CD14-positive monocyte (primary cell): ENCODE data around the gene OR2Z1. TPM values are rescaled to one million over a fixed set of nuclear protein-coding genes. Genes with fewer than 3 reads are reported as not detected.

Source experiments
- DNase-seq, 3 donors: peaks; one replicate each; pipeline ENCODE4 v3.0.0-alpha.2; 2011 to 2022
- H2AFZ ChIP-seq: 2 replicates; pipeline ENCODE4 v1.6.0; 2012; ENCODE audit warnings: mild to moderate bottlenecking, low read depth, low read length, inconsistent platforms; ENCODE audit not compliant: insufficient read depth, poor library complexity, severe bottlenecking
- H3K27ac ChIP-seq, 2 donors: 1 replicate in 1 of 2; 2 replicates in 1 of 2; pipeline ENCODE4 v1.5.1; 2012 to 2013; ENCODE audit warnings: low read length in 2 of 2, control low read depth in 1 of 2, inconsistent platforms in 1 of 2, low read depth in 1 of 2, mild to moderate bottlenecking in 1 of 2
- H3K27me3 ChIP-seq, 2 donors: one replicate each; pipeline versions ENCODE4 v1.6.0 to v1.6.1; 2011 to 2013; ENCODE audit warnings: low read length in 2 of 2; ENCODE audit not compliant: control insufficient read depth in 2 of 2, insufficient read depth in 2 of 2
- H3K36me3 ChIP-seq, 2 donors: replicated peaks in 1 of 2; 1 replicate in 1 of 2; 2 replicates in 1 of 2; pipeline versions ENCODE4 v1.5.1 to v1.6.1; 2012 to 2013; ENCODE audit warnings: low read length in 2 of 2, control low read depth in 1 of 2, inconsistent platforms in 1 of 2, mild to moderate bottlenecking in 1 of 2; ENCODE audit not compliant: insufficient read depth in 2 of 2, control insufficient read depth in 1 of 2
- H3K4me1 ChIP-seq, 2 donors: 1 replicate in 1 of 2; 2 replicates in 1 of 2; pipeline versions ENCODE4 v1.5.1 to v1.6.1; 2012 to 2013; ENCODE audit warnings: low read length in 2 of 2, control low read depth in 1 of 2, inconsistent platforms in 1 of 2, mild to moderate bottlenecking in 1 of 2, moderate library complexity in 1 of 2; ENCODE audit not compliant: insufficient read depth in 2 of 2, control insufficient read depth in 1 of 2
- H3K4me2 ChIP-seq: replicated peaks from 2 replicates; pipeline ENCODE3; 2012; ENCODE audit warnings: low read length, moderate library complexity, mild to moderate bottlenecking; ENCODE audit not compliant: poor library complexity, severe bottlenecking; ENCODE audit errors: extremely low read depth
- H3K4me3 ChIP-seq, 3 experiments: fragments of 200-600 bp in 1 of 3; sonication (generic) in 1 of 3; replicated peaks in 1 of 3; 1 replicate in 2 of 3; 2 replicates in 1 of 3; pipeline ENCODE4 v1.5.1; 2011 to 2013; ENCODE audit warnings: low read length in 3 of 3, mild to moderate bottlenecking in 3 of 3, control low read depth in 2 of 3, low read depth in 2 of 3, inconsistent platforms in 1 of 3, moderate library complexity in 1 of 3
- H3K79me2 ChIP-seq: 2 replicates; pipeline ENCODE4 v1.6.0; 2012; ENCODE audit warnings: mild to moderate bottlenecking, control low read depth, inconsistent platforms, low read length, moderate library complexity; ENCODE audit not compliant: insufficient read depth
- H3K9ac ChIP-seq: 2 replicates; pipeline ENCODE4 v1.6.0; 2017; ENCODE audit warnings: low read length, mild to moderate bottlenecking; ENCODE audit not compliant: insufficient read depth, poor library complexity, severe bottlenecking
- H3K9me3 ChIP-seq, 2 donors: replicated peaks in 1 of 2; 1 replicate in 1 of 2; 2 replicates in 1 of 2; pipeline versions ENCODE4 v1.5.1 to v1.6.1; 2012 to 2013; ENCODE audit warnings: low read length in 2 of 2, control low read depth in 1 of 2; ENCODE audit not compliant: control insufficient read depth in 1 of 2, insufficient read depth in 1 of 2
- H4K20me1 ChIP-seq: 2 replicates; pipeline ENCODE4 v1.6.0; 2012; ENCODE audit warnings: mild to moderate bottlenecking, low read length, control low read depth, moderate library complexity; ENCODE audit not compliant: insufficient read depth
- H3K27ac Mint-ChIP-seq, 7 donors: one replicate each; pipeline ENCODE4 v1.8.0; 2020; ENCODE audit warnings: mild to moderate bottlenecking in 7 of 7, mixed read lengths in 7 of 7, moderate library complexity in 6 of 7, inconsistent platforms in 2 of 7
- H3K27me3 Mint-ChIP-seq, 3 donors: one replicate each; pipeline ENCODE4 v1.8.0; 2021 to 2022; ENCODE audit warnings: low read depth in 3 of 3, mild to moderate bottlenecking in 3 of 3, mixed read lengths in 3 of 3, moderate library complexity in 3 of 3, inconsistent platforms in 1 of 3
- H3K36me3 Mint-ChIP-seq, 2 donors: one replicate each; pipeline ENCODE4 v1.8.0; 2020; ENCODE audit warnings: mixed read lengths in 2 of 2, inconsistent platforms in 1 of 2, mild to moderate bottlenecking in 1 of 2
- H3K4me1 Mint-ChIP-seq: one replicate; pipeline ENCODE4 v1.8.0; 2020; ENCODE audit warnings: mild to moderate bottlenecking, mixed read lengths
- H3K4me3 Mint-ChIP-seq, 2 donors: one replicate each; pipeline ENCODE4 v1.8.0; 2020; ENCODE audit warnings: mild to moderate bottlenecking in 2 of 2, mixed read lengths in 2 of 2, moderate library complexity in 1 of 2
- H3K9me3 Mint-ChIP-seq, 7 donors: one replicate each; pipeline ENCODE4 v1.8.0; 2020 to 2022; ENCODE audit warnings: mixed read lengths in 7 of 7, mild to moderate bottlenecking in 6 of 7, moderate library complexity in 6 of 7, inconsistent platforms in 2 of 7
- CTCF ChIP-seq: fragments of 200-600 bp; IDR thresholded peaks from one replicate; pipeline ENCODE4 v1.8.0; 2022; ENCODE audit warnings: antibody characterized with exemption, mild to moderate bottlenecking
- WGBS: methylation state at CpG from one replicate; pipeline ENCODE4 v1.1.5; 2013; ENCODE audit warnings: missing lambda C conversion rate; ENCODE audit not compliant: insufficient coverage; 5-methylcytosine and 5-hydroxymethylcytosine counted together
- intact Hi-C, 2 donors: fragments of 100-400 bp; cut with micrococcal nuclease; formaldehyde crosslinking; loops; one replicate each; pipeline versions ENCODE4 v1.15.0 to v1.15.1; 2023
- polyA plus RNA-seq, 3 donors: library from polyadenylated mRNA; depleted of rRNA in 1 of 3; unstranded in 2 of 3; stranded (reverse) in 1 of 3; fragments of 300-500 nt in 2 of 3; fragments of >200 nt in 1 of 3; fragmentation: Illumina TruSeq in 2 of 3; gene quantifications; 1 replicate in 2 of 3; 2 replicates in 1 of 3; pipeline ENCODE4 v1.2.3, GENCODE V29; 2012 to 2021

OR2Z1 gene
- polyA plus RNA-seq, 3 donors, result not detected

GRCh38 chr19:8696993-8697392 lies 24.4 kb upstream of the OR2Z1 start:
- no peaks in the 10 kb centered on the region for H3K27me3 ChIP-seq
- Mint-ChIP-seq H3K4me1 (peaks cover 17% of the 10 kb centered on the region), H3K9me3 (peaks cover 0 to 2% (median 0%) of the 10 kb centered on the region in 7 donors), H3K27me3 (peaks cover 12 to 54% (median 21%) of the 10 kb centered on the region in 3 donors), H3K36me3 (no peaks in the 10 kb centered on the region), H3K4me3 (no peak overlapping the region), H3K27ac (no peak overlapping the region)
- H3K9me3 ChIP-seq, result no peaks in the 10 kb centered on the region
- H3K27ac ChIP-seq, result no peak overlapping the region
- H3K4me2 ChIP-seq, result no peak overlapping the region
- 100% methylated on average over 1 of the region's 1 CpG for WGBS
- DNase-seq, result no peak
- H3K9ac ChIP-seq, result no peak overlapping the region
- intact Hi-C loops, result loop anchor here in 1 of 2 donors (10.0 kb wide), 1 partner anchor 82 kb away; the partner anchor contains the start of gene ADAMTS10
- H3K4me3 ChIP-seq, result no peak overlapping the region
- H3K36me3 ChIP-seq, result no peaks in the 10 kb centered on the region
- H3K4me1 ChIP-seq, result peaks cover 7 to 15% of the 10 kb centered on the region in 2 donors
- no peak overlapping the region for H2AFZ ChIP-seq
- TF ChIP-seq CTCF, result no peak
- no peaks in the 10 kb centered on the region for H3K79me2 ChIP-seq
- H4K20me1 ChIP-seq, result no peaks in the 10 kb centered on the region

GRCh38 chr19:8697671-8698432 lies 23.6 kb upstream of the OR2Z1 start:
- H3K9me3 ChIP-seq, result no peaks in the 10 kb centered on the region
- H2AFZ ChIP-seq, result no peak overlapping the region
- no peak overlapping the region for H3K4me2 ChIP-seq
- DNase-seq, result no peak
- no peaks in the 10 kb centered on the region for H3K79me2 ChIP-seq
- no peaks in the 10 kb centered on the region for H3K27me3 ChIP-seq
- Mint-ChIP-seq H3K27ac (no peak overlapping the region), H3K9me3 (peaks cover 0 to 2% (median 0%) of the 10 kb centered on the region in 7 donors), H3K27me3 (peaks cover 18 to 54% (median 25%) of the 10 kb centered on the region in 3 donors), H3K4me3 (no peak overlapping the region), H3K36me3 (no peaks in the 10 kb centered on the region), H3K4me1 (peaks cover 25% of the 10 kb centered on the region)
- WGBS, result 72% methylated on average over 60 of the region's 60 CpGs
- H4K20me1 ChIP-seq, result no peaks in the 10 kb centered on the region
- H3K36me3 ChIP-seq, result no peaks in the 10 kb centered on the region
- no peak overlapping the region for H3K27ac ChIP-seq
- H3K4me1 ChIP-seq, result peaks cover 15 to 23% of the 10 kb centered on the region in 2 donors
- intact Hi-C loops, result loop anchor here in 1 of 2 donors (10.0 kb wide), 1 partner anchor 83 kb away; the partner anchor contains the start of gene ADAMTS10
- TF ChIP-seq CTCF, result peak; percentile 16
- H3K4me3 ChIP-seq, result no peak overlapping the region
- no peak overlapping the region for H3K9ac ChIP-seq
